Bronchial epithelial cell (primary cell): Measurements from ENCODE around the gene SLC28A1. TPM values are rescaled to one million over a fixed set of nuclear protein-coding genes. Genes with fewer than 3 reads are reported as not detected.

Experiments
- DNase-seq: peaks from one replicate; pipeline ENCODE4 v3.0.0-alpha.2; 2010; ENCODE audit warnings: low read depth
- FAIRE-seq: peaks from 2 replicates; lab custom pipeline; 2011; peaks lifted over from hg19 to GRCh38; lab: Jason Lieb, UNC
- H3K27me3 ChIP-seq: 2 replicates; pipeline ENCODE4 v1.5.1; 2011; ENCODE audit warnings: low read length; ENCODE audit not compliant: control insufficient read depth, insufficient read depth
- H3K36me3 ChIP-seq: 2 replicates; pipeline ENCODE4 v1.5.1; 2011; ENCODE audit warnings: low read length; ENCODE audit not compliant: control insufficient read depth, insufficient read depth
- H3K4me3 ChIP-seq: 2 replicates; pipeline ENCODE4 v1.5.1; 2011; ENCODE audit warnings: mild to moderate bottlenecking, low read depth, low read length, control low read depth
- CTCF ChIP-seq: IDR thresholded peaks from 2 replicates; pipeline ENCODE4 v1.5.1; 2011; ENCODE audit warnings: mild to moderate bottlenecking, moderate library complexity, low read length, control low read depth, inconsistent platforms; ENCODE audit not compliant: insufficient read depth, severe bottlenecking
- total RNA-seq: library from RNA; depleted of rRNA; stranded (reverse); fragments of >200 nt; gene quantifications from 2 replicates; pipeline ENCODE4 v1.2.1, GENCODE V29; 2014

SLC28A1 gene
- total RNA-seq, 1 donor from 2014 or later, result not detected

- Histone ChIP-seq H3K36me3 (no peaks in the 10 kb centered on the region), H3K4me3 (no peak overlapping the region), H3K27me3 (no peaks in the 10 kb centered on the region)
- DNase-seq (no peak), FAIRE-seq (no peak)
- TF ChIP-seq CTCF, result no peak
Observed at GRCh38 chr15:84904419-84904818, 20.0 kb downstream of the SLC28A1 start.

GRCh38 chr15:84905016-84905916 lies 20.8 kb downstream of the SLC28A1 start:
- FAIRE-seq (no peak), DNase-seq (no peak)
- TF ChIP-seq CTCF, result no peak
- no peak overlapping the region for H3K4me3 ChIP-seq
- no peaks in the 10 kb centered on the region for H3K36me3 ChIP-seq
- no peaks in the 10 kb centered on the region for H3K27me3 ChIP-seq

GRCh38 chr15:84907731-84908130 lies 23.3 kb downstream of the SLC28A1 start:
- FAIRE-seq (no peak), DNase-seq (no peak)
- TF ChIP-seq CTCF, result no peak
- Histone ChIP-seq H3K4me3 (no peak overlapping the region), H3K36me3 (no peaks in the 10 kb centered on the region), H3K27me3 (no peaks in the 10 kb centered on the region)

- Histone ChIP-seq H3K27me3 (no peaks in the 10 kb centered on the region), H3K36me3 (no peaks in the 10 kb centered on the region), H3K4me3 (no peak overlapping the region)
- FAIRE-seq (no peak), DNase-seq (no peak)
- no peak for TF ChIP-seq CTCF
Observed at GRCh38 chr15:84908564-84908963, 24.1 kb downstream of the SLC28A1 start.

GRCh38 chr15:84909029-84909428 lies 24.6 kb downstream of the SLC28A1 start:
- FAIRE-seq (no peak), DNase-seq (no peak)
- TF ChIP-seq CTCF, result no peak
- no peaks in the 10 kb centered on the region for H3K27me3 ChIP-seq
- no peak overlapping the region for H3K4me3 ChIP-seq
- no peaks in the 10 kb centered on the region for H3K36me3 ChIP-seq
